NB4 (cell line): ENCODE results near the gene RSL24D1.

Experiments
- DNase-seq: peaks from one replicate; pipeline ENCODE4 v3.0.0; 2010; ENCODE audit warnings: low read depth
- H3K4me3 ChIP-seq: one replicate; pipeline ENCODE4 v1.5.1; 2011; ENCODE audit warnings: mild to moderate bottlenecking, low read depth, low read length, moderate library complexity
- CTCF ChIP-seq: IDR thresholded peaks from one replicate; pipeline ENCODE4 v1.5.1; 2012; ENCODE audit warnings: low read depth, low read length
- MYC ChIP-seq: IDR thresholded peaks from 2 replicates; pipeline ENCODE4 v1.6.1; 2011; ENCODE audit warnings: low read depth, low read length
- POLR2A ChIP-seq: IDR thresholded peaks from 2 replicates; pipeline ENCODE4 v1.6.1; 2011; ENCODE audit warnings: mild to moderate bottlenecking; ENCODE audit not compliant: insufficient read length; ENCODE audit errors: extremely low read depth
- TF ChIP-seq, protein P1 (sequence below): IDR thresholded peaks from 2 replicates; pipeline ENCODE4 v1.6.1; 2011; ENCODE audit warnings: low read depth, low read length

Gene RSL24D1

GRCh38 chr15:55133972-55134371 is 62.8 kb downstream of the RSL24D1 start:
- TF ChIP-seq, protein P1, sequence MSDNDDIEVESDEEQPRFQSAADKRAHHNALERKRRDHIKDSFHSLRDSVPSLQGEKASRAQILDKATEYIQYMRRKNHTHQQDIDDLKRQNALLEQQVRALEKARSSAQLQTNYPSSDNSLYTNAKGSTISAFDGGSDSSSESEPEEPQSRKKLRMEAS: no peak
- TF ChIP-seq CTCF: no peak
- no peak for TF ChIP-seq MYC
- no peak for TF ChIP-seq POLR2A
- DNase-seq: no peak
- H3K4me3 ChIP-seq: no peak overlapping the region

DNA sequence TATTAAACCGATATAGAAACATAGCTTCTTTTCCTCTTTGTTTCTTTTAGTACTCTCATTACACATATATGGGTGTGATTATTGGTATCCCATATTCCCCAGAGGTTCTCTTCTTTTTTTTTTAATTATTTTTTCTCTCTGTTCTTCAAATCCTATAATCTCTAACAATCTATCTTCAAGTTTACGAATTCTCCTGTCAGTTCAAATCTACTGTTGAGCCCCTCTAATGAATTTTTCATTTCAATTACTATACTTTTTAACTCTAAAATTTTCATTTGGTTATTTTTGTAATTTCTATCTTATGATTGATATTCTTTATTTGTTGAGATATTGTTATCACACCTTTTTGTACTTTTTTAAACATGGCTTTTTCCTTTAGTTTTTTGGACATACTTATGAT is 64.1 kb downstream of the RSL24D1 start:
- no peak for DNase-seq
- TF ChIP-seq, protein P1: no peak
- TF ChIP-seq CTCF: no peak
- TF ChIP-seq MYC: no peak
- TF ChIP-seq POLR2A: no peak
- no peak overlapping the region for H3K4me3 ChIP-seq
